DMS153 treated with DMSO at 0.1 percent for 48 hours (cell line): ENCODE results near the gene MRGPRX4.
"Not testable (repeated sequence)": the region's sequence is repeated elsewhere in the genome, so short reads cannot be mapped to it uniquely, and the experiment has no call there.

Experiments used
- DNase-seq: peaks from one replicate; lab custom pipeline; 2025; ENCODE audit not compliant: unreplicated experiment; lab: John Stamatoyannopoulos, UW

Gene MRGPRX4

DNA sequence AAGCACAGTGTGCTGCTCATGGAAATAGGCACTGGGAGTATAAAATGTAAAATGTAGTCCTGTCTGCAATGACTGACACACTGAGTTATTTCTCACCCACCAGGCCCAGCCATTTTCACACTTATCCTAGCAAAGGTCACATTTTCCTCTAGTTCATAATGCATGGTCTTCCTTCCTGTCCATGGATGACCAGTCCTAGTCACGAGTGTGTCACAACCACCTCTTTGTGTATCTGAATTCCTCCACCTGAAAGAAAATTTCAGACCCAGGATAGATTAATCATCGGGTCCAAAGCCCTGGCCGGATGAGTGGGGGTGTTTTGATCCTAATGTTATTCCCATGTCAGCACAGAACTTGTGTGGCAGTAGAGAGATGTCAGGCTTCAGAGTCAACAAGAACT lies at the start of gene MRGPRX4:
TSS of gene MRGPRX4 (plus strand) at position 172 of the 400 bp plus-strand sequence. CDS start 420 bp downstream, outside the sequence.
- DNase-seq: no peak

DNA sequence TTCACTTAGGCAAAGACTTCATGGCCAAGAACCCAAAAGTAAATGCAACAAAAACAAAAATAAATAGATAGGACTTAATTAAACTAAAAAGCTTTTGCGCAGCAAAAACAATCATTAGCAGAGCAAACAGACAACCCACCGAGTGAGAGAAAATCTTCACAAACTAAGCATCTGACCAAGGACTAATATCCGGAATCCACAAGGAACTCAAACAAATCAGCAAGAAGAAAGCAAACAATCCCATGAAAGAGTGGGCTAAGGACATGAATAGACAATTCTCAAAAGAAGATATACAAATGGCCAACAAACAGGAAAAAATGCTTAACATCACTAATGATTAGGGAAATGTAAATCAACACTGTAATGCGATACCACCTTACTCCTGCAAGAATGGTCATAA lies 41.5 kb upstream of the MRGPRX4 start:
- DNase-seq: not testable (repeated sequence)

DNA sequence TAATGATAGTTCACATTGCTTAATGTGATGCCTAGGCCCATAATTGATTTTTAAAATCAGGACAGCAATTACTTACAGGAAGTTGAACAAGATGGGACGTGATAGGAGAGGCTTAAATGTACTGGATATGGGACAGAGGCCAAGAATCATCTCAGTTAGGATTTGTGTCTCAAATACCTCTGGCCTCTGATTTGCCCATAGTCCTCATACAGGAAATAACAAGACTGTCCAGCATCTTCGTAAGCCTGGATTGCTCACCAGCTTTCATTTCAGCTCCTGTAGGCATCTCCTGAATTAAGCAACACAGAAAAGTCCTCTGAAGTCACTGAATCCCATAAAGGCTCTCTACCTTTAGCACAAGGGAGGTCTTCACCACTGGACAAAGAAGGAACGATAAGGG lies 40.3 kb upstream of the MRGPRX4 start, which contains the start of gene MRGPRX3:
TSS of gene MRGPRX3 (plus strand) at position 231 of the 400 bp plus-strand sequence. CDS start 4,632 bp downstream, outside the sequence.
- no peak for DNase-seq

DNA sequence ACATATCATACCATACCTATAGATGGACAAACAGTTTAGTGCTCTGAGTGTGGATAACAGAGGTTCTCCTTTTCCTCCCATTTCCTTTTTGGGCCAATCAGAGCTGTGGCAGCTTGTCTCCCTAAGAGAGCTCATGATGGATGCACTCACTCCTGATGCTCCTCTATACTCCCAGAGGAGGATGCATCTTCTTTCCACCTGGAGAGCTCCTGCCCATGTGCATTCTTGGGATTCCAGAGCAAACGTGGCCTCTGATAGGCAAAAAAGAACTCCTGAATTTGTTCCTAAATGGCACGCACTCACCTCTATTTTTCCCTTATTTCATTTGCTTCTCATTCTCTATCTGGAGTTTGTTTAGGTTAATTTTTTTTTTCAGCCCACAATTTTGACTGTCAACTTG lies 37.3 kb upstream of the MRGPRX4 start:
- no peak for DNase-seq

DNA sequence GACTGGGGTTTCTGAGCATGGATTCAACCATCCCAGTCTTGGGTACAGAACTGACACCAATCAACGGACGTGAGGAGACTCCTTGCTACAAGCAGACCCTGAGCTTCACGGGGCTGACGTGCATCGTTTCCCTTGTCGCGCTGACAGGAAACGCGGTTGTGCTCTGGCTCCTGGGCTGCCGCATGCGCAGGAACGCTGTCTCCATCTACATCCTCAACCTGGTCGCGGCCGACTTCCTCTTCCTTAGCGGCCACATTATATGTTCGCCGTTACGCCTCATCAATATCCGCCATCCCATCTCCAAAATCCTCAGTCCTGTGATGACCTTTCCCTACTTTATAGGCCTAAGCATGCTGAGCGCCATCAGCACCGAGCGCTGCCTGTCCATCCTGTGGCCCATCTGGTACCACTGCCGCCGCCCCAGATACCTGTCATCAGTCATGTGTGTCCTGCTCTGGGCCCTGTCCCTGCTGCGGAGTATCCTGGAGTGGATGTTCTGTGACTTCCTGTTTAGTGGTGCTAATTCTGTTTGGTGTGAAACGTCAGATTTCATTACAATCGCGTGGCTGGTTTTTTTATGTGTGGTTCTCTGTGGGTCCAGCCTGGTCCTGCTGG lies 35.3 kb upstream of the MRGPRX4 start:
- no peak for DNase-seq

DNA sequence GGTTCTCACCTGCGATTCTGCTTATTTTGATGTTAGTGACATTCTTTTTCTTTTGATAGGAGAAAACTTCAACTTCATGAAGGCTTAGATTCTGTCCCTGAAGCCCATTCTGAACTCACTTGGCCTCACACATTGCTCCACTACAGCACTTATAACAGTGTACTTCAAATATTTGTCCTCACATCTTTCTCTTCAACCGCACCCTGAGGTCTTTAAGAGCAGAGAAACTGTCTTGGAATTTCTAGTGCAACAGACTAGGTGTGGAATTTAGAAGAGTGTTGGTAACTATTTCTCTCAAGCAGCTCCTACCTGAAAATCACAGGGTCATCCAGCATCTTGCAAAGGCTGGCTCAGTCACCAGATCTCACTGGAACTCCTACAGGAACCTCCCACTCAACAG lies 32.5 kb upstream of the MRGPRX4 start:
- DNase-seq: no peak

DNA sequence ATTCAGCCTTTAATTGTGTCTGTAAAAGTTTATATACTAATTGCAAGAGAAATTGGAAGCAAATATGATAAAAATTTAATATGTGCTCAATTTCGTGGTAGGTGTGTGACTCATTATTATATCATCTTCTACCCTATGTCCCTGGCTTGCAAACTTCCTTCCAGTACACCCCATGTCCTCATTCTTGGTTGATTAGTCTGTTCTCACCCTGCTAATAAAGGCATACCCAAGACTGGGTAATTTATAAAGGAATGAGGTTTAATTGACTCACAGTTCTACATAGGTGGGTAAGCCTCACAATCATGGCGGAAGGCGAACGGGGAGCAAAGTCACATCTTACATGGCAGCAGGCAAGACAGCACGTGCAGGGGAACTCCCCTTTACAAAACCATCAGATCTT lies 28.4 kb upstream of the MRGPRX4 start:
- no peak for DNase-seq

DNA sequence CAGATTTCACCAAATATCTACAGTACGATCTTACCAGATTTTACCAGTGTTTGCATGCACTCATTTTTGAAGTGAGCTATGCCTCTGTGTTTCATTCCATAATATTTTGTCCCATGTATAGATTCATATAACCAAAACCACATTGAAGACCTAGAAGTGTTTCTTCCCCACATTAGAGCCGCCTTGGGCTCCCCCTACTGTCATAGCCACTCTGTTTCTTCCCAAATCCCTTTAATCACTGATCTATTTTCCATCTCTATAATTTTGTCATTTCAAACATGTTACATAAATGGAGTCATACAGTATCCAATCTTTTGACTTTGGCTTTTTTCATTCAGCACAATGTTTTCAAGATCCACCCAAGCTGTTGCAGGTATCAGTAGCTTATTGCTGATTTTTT lies 27.6 kb upstream of the MRGPRX4 start:
- no peak for DNase-seq

DNA sequence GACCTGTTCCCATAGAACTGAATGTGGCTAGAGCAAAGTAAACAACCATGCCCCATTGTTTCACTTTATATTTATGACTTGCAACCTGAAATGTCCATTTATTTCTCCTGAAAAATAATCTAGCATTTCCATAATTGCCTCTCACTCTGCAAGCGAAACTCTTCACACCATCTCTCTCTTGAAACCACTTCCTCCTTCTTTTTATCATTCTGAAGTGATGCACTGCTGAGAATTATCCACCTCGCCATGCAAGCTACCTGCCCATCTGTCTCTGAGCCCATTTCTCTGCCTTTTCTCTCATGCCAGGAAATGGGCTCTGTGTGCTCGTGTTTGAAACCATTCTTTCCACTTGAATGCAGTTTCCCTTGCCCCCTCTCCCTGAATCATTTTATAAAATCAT lies 26.8 kb upstream of the MRGPRX4 start:
- no peak for DNase-seq

DNA sequence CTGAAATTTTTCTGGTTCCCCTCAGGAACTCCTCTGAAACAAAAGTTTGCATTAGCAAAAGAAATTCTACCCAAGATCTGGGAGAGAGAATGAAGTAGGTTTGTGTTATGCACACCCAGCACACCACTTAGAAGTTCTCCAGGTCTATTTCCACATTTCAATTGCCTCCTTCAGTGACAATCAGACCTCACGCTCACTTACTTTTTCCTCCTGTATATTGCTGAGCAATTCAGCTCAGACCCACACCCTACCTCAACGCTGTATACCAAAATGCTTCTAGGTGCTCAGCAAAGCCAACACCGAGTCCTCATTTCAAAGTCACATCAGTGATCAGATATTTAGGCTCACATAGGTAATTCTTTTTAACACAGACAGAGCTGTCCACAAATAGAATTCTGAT lies 21.1 kb upstream of the MRGPRX4 start:
- DNase-seq: no peak

DNA sequence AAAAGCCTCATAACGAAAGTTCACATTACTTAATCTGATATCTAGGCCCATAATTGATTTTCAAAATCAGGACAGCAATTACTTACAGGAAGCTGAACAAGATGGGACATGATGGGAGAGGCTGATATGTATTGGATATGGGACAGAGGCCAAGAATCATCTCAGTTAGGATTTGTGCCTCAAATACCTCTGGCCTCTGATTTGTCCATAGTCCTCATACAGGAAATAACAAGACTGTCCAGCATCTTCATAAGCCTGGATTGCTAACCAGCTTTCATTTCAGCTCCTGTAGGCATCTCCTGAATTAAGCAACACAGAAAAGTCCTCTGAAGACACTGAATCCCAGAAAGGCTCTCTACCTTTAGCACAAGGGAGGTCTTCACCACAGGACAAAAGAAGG lies 4.3 kb upstream of the MRGPRX4 start:
- DNase-seq: no peak

DNA sequence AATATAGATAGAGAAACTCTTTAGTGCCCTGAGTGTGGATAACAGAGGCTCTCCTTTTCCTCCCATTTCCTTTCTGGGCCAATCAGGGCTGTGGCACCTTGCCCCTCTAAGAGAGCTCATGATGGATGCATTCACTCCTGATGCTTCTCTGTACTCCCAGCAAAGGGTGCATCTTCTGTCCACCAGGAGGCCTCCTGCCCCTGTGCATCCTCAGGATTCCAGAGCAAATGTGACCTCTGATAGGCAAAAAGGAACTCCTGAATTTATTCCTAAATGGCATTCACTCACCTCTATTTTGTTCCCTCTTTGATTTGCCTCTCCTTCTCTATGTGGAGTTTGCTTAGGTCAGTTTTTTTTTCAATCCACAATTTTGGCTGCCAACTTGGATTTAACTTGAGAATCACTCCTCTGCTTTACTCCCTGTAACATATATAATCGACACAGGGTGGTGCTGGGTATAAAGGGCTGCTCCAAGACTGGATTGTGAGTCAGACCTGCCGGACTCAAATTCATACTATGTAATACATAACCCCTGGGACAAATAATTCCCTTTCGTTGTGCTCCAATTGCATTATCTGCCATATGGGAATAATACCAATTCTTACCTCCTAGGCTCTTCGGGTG lies 1.1 kb upstream of the MRGPRX4 start:
- DNase-seq: peak; percentile 5

DNA sequence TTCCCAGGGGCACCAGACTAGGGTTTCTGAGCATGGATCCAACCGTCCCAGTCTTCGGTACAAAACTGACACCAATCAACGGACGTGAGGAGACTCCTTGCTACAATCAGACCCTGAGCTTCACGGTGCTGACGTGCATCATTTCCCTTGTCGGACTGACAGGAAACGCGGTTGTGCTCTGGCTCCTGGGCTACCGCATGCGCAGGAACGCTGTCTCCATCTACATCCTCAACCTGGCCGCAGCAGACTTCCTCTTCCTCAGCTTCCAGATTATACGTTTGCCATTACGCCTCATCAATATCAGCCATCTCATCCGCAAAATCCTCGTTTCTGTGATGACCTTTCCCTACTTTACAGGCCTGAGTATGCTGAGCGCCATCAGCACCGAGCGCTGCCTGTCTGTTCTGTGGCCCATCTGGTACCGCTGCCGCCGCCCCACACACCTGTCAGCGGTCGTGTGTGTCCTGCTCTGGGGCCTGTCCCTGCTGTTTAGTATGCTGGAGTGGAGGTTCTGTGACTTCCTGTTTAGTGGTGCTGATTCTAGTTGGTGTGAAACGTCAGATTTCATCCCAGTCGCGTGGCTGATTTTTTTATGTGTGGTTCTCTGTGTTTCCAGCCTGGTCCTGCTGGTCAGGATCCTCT lies 709 bp downstream of the MRGPRX4 start:
- no peak for DNase-seq

DNA sequence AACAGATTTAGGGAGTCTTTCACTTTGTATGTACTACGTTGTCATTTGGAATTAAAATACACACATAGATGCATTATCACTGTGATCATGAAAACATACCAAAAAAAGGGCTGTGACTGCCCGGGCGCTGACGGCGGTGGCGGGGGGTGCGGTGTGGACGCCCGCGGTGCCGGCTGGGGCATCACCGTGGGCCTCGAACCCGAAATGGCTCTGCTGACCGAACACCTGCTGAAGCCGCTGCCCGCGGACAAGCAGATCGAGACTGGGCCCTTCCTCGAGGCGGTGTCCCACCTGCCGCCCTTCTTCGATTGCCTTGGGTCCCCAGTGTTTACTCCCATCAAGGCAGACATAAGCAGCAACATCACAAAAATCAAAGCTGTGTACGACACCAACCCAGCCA lies 16.2 kb downstream of the MRGPRX4 start:
- DNase-seq: no peak

DNA sequence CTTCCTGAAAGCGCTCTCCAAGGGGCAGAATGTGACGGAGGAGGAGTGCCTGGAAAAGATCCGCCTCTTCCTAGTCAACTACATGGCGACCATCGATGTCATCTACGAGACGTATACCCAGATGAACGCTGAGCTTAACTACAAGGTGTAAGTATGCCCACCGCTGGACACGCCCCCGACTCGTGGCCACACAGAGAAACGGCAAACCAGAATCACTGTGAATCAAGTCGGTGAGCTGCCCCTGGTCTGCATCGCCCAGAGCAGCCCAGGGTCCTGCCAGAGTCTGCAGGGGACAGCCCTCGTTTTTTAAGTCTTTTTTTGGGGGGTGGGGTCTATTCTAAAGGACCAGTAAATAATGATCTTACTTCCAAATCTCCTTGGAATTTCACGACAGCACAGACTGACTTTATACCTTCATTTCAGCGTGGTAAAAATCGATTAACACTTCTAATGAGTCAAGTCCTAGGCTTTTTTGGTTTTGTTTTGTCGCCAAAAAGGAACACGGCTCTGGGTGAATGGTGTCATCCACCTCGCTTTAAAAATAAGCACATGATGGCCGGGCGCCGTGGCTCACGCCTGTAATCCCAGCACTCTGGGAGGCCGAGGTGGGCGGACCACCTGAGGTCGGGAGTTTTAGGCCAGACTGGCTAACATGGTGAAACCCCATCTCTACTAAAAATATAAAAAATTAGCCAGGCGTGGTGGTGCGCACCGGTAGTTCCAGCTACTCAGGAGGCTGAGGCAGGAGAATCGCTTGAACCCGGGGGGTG lies 17.0 kb downstream of the MRGPRX4 start:
- DNase-seq: not testable (repeated sequence)

DNA sequence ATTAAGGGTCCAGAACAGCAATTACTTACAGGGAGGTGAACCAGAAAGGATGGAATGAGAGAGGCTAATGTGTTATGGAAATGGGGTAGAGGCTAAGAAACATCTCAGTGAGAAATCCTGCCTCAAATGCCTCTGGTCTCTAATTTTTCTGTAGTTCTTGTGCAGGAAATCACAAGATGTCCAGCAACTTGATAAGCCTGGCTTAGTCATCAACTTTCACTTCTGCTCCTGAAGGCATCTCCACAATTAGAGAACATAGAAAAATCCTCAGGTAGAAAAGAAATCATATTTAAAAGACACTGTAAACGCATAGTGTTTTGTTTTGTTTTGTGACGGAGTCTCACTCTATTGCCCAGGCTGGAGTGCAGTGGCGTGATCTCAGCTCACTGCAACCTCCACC lies 18.7 kb downstream of the MRGPRX4 start:
- DNase-seq: no peak

DNA sequence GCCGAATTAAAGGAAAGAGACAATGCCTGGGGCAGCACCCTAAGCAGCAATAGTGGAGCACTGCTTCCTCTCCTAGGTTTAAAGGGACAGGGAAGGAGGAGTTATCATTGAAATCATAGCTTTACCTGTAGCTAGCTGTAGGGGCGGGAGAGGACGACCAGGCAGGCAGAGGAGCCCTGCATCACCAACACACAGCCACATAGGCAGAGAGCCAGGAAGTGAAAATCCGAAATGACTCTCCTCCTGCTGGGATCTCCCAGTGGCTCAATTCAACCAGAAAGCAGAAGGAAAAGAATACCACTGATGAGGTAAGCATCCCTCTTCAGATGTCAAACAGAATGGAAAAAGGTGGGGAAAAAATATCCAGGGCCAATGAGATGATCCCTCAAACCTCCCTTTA lies 20.4 kb downstream of the MRGPRX4 start:
- DNase-seq: no peak

DNA sequence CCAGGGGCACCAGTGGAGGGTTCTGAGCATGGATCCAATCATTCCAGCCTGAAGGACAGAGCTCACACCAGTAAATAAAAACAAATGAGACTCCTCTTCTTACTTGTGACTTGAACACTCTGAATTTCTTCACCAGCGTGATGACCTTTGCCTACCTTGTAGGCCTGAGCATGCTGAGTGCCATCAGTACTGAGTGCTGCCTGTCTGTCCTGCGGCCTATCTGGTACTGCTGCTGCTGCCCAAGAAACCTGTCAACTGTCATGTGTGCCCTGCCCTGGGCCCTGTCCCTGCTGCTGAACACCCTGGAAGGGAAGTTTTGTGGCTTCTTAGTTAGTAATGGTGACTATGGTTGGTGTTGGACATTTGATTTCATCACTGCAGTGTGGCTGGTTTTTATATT lies 23.9 kb downstream of the MRGPRX4 start:
- DNase-seq: no peak

DNA sequence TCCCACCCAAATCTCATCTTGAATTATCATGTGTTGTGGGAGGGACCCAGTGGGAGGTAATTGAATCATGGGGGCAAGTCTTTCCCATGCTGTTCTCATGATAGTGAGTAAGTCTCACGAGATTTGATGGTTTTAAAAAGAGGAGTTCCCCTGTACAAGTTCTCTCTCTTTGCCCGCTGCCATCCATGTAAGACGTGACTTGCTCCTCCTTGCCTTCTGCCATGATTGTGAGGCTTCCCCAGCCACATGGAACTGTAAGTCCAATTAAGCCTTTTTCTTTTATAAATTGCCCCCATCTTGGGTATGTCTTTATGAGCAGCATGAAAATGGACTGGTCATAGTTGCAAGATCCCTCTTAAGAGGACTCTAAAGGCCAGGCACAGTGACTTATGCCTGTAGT lies 25.1 kb downstream of the MRGPRX4 start:
- not testable (repeated sequence) for DNase-seq

DNA sequence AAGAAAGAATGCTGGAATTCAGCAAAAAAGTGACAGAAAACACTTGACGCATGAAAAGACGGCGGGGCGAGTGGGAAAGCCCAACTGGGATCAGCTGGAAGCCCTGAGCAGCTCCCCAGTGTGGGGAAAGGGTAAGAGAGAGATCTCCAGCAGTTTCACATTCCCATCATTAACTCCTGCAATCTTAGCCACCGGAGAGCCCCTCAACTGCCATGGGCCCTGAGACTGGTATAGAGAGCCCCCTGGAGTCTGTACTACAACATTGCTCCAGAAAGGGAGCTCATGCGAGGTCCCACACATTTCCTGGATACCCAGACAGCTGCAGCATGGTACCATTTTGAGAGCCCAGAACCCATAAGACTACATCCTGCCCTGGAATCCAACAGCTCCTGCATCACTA lies 31.1 kb downstream of the MRGPRX4 start:
- no peak for DNase-seq

DNA sequence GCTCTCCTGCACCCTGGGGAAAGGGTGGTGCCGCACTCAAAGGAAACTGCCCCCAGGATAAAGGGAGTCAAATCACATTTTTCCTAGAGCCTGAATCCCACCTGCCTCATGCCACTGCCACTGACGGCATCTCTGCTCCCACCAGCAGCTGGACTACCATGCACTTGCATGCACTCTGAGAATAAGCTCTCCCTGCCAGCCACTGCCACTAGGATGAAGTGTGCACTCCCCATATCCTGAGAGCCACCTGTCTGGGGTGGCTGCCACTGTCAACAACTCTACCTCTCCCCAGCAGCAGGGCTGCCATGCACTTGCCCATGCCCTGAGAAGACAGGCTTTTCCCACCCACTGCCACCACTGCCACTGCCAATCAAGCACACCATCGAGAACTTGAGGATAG lies 31.6 kb downstream of the MRGPRX4 start:
- DNase-seq: no peak

DNA sequence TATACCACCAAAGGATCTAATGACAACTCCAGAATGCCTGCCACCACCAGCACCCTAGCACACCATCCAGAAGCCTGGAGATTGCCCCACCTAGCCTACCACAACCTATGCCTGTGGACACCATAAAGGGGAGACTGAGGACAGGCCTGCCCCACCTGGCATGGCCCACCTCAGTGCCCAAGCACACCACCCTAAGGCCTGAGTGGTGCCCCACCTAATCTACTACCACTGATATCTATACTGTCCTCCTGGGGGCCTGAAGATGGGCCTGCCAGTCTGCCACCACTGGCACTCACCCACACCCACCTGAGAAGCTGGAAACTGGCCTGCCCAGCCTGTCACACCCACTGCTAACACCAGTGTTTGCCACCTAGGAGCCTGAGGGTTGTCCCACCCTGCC lies 32.1 kb downstream of the MRGPRX4 start:
- no peak for DNase-seq
